HG03432 (cell line): ENCODE measurements around the gene CACNA1B.
"Not testable (repeated sequence)": the region's sequence is repeated elsewhere in the genome, so short reads cannot be mapped to it uniquely, and the experiment has no call there.

Source experiments
- ATAC-seq: cut with Tn5 transposase; IDR thresholded peaks from one replicate; pipeline ENCODE4 v1.9.1; 2021; ENCODE audit warnings: mild to moderate bottlenecking, moderate library complexity; ENCODE audit not compliant: unreplicated experiment

The CACNA1B gene

GRCh38 chr9:137877506-137878122, at the start of gene CACNA1B:
CACNA1B (plus strand) TSS chr9:137877782; CDS start chr9:137877934, 152 bp downstream.
- ATAC-seq = not testable (repeated sequence)

DNA sequence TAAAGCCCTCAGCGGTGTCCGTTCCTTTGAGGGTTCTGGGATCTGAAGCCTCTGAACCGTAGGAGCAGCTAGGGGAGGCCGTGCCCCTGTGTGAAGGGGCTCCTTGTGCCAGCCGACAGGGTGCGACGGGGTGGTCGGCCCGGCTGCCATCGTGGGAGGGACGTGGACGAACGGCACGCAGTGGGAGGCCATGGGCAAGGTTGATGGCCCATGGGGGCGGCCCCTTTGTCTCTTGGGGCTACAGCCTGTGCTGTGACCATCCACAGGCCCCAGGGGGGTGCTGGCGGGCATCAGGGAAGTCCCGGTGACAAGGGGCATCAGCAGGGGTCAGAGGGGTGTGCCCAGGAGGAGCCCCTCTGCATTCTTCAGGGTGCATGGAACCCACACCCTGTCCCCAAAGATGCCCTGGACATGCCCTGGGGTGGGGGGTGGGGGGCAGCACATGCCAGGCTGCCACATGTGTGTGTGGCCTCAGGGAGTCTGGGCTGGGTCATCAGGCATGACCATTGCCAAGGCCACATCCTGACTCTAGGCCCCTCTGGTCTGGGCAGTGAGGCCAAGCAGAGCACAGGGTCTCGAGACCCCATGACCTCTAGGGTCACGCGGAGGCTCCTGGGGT, 49.6 kb upstream of the CACNA1B start:
- ATAC-seq = no peak

- no peak for ATAC-seq
These were observed 48.9 kb upstream of the CACNA1B start for GRCh38 chr9:137828527-137829259.

GRCh38 chr9:137829260-137829996, 48.2 kb upstream of the CACNA1B start:
- ATAC-seq = no peak

DNA sequence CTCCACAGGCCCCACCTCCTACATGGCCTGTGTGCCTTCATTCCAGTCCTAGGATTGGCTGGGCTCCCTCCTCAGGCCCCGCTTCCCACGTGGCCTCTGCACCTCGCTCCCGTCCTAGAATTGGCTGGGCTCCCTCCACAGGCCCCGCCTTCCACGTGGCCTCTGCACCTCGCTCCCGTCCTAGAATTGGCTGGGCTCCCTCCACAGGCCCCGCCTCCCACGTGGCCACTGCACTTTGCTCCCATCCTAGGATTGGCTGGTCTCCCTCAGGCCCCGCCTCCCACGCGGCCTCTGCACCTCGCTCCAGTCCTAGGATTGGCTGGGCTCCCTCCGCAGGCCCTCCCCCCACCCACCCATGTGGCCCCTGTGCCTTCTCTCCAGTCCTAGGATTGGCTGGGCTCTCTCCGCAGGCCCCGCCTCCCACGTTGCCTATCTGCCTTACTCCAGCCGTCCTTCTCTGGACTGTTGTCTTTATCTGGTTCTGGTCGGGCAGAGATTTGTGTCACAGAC, 45.3 kb upstream of the CACNA1B start:
- ATAC-seq = no peak

GRCh38 chr9:137832830-137833590, 44.6 kb upstream of the CACNA1B start:
- no peak for ATAC-seq

DNA sequence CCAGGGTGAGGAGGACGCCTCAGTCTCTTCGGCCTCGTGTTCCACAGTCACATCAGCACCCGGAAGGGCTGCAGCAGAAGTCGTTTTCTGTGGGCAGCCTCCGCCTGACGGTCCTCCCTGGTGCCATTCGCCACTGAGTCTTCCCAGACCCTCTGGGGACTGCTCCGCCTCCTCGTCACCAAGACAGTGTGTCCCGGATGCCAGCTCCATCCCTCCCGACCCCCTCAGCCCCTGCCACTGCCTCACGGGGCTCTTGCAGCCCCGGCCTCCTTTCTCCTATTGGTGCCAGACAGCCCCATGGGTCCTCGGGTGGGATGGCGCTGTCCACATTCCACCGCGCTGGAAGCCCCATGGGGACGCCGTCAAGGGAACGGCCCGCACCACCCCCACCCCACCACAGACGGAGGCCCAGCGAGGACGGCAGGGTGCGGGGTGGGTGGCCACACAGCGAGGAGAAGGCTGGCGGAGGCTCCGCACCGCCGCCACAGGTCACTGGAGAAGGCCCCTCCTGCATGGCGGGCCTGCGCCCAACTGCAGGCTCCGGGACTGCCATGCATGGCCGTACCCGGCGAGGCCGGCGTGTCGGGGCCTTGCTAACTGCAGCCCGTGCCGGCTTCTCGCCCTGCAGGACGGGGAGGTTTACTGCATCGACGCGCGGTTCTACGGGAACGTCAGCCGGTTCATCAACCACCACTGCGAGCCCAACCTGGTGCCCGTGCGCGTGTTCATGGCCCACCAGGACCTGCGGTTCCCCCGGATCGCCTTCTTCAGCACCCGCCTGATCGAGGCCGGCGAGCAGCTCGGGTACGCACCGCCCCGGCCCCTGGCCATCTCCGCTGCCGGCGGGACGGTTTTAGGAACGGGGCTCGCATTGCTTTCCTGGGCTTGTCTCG, 43.6 kb upstream of the CACNA1B start:
- ATAC-seq = no peak

GRCh38 chr9:137834846-137835546, 42.6 kb upstream of the CACNA1B start:
- no peak for ATAC-seq

- no peak for ATAC-seq
These were observed 41.3 kb upstream of the CACNA1B start for GRCh38 chr9:137836151-137836830.

- ATAC-seq = no peak
These were observed 40.7 kb upstream of the CACNA1B start for GRCh38 chr9:137836831-137837241.

DNA sequence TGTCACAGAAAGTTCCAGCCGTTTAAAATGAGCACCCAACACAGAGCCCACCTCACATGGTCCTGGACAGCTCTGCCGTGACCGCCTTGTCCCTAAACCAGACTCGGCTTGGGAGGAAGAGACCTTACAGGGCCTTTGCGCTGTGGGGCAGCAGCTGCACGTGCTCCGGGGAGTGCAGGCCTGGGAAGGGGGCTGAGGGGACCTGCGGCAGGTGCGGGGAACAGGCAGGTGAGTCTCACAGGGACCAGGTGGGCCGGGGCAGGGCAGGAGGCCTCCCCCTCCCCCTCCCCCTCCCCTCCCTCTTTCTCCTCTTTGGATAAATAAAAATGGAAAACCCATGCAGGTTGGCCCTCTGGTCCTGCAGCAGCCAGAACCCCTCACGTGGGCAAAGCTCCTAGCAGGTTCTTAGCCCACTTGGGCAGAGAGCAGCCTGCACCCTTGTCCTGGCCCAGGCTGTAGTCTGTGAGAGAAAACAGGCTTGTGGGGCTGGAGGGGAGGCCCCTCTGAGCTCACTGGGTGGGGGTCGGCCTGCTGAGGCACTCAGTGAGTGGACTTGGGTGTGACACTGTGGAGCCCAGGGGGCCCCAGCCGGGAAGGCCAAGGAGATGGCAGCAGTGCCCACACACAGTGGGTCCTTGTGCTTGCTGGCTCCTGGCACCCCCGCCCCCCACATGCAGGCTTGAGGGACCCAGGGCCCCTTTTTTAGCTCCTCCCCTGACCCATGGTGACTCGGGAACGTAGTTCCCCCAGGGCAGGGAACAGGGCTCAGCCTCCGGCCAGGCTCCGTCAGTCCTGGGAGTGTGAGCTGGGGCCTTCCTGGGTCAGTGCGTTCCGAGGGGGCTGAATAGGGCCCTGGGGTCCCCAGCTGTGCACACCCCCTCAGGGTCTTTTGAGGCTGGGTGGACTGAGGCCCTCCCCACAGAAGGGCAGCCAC, 40.0 kb upstream of the CACNA1B start:
- no peak for ATAC-seq

- ATAC-seq = no peak
These were observed 39.0 kb upstream of the CACNA1B start for GRCh38 chr9:137838576-137838975.

- ATAC-seq = no peak
These were observed 34.2 kb upstream of the CACNA1B start for GRCh38 chr9:137843355-137843754.

DNA sequence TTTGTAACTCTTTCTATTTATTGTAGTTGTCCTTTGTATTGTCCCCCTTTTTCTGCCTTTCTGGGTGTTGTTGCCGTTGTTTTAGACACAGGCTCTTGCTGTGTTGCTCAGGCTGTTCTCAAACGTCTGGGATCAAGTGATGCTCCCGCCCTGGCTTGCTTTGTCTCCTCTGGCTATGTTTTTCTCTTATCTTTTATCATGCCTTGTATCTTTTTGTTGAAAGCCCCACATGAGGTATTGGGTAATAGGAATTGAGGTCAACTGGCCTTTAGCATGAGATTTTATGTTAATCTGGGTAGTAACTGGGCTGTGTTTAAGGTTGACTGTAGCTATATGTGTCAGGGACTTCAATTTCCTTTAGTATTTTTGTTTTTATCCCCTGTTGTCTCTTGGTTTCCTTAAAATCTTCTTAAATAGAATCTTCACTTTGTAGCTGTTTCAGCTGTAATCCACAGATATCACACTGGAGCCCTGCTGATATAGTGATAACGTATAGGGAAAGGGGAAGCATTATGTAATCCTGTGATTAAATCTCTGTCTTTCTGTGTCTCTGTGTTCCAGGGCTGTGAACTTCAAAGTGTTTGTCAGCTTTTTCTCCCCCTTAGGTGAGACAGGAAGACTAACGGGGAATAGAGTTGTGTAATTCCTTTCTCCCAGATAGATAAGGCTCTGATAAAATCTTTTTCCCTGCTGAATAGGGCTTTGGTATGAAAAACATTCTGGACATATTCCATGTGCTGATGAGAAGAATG, 25.9 kb upstream of the CACNA1B start:
- ATAC-seq = no peak

GRCh38 chr9:137853392-137853995, 24.1 kb upstream of the CACNA1B start:
- ATAC-seq = no peak

GRCh38 chr9:137860361-137860760, 17.2 kb upstream of the CACNA1B start:
- no peak for ATAC-seq
